ENCODE results near the gene DNAH17. TPM values are rescaled to one million over a fixed set of nuclear protein-coding genes. Genes with fewer than 3 reads are reported as not detected.

Gene DNAH17
- total RNA-seq, 3 donors from 2014 or later (not counting 1 experiment from before 2014, with no cell fraction given): 0.16 to 0.25 (median 0.24) TPM

- Mint-ChIP-seq H3K27ac (no peak overlapping the region), H3K27me3 (ENCODE audit: low read depth in 2 of 2) (no peaks in the 10 kb centered on the region), H3K9me3 (no peaks in the 10 kb centered on the region), H3K36me3 (no peaks in the 10 kb centered on the region), H3K4me1 (peaks cover under 1 to 6% of the 10 kb centered on the region in 2 donors), H3K4me3 (no peak overlapping the region)
- Histone ChIP-seq H3K4me1 (ENCODE audit: control insufficient read depth, insufficient read depth, low read length) (peaks cover 2% of the 10 kb centered on the region), H3K9me3 (ENCODE audit: control insufficient read depth, insufficient read depth, low read length) (no peaks in the 10 kb centered on the region), H3K27ac (ENCODE audit: low read length) (no peak overlapping the region), H3K36me3 (ENCODE audit: control insufficient read depth, insufficient read depth, low read length) (no peaks in the 10 kb centered on the region), H3K27me3 (ENCODE audit: control insufficient read depth, insufficient read depth, low read length) (no peaks in the 10 kb centered on the region), H3K4me3 (ENCODE audit: low read length) (no peak overlapping the region)
- intact Hi-C loops (cut with micrococcal nuclease): no loop called here
- no peak for DNase-seq
- ATAC-seq: no peak
- 93% methylated on average over 29 of the region's 29 CpGs for WGBS (ENCODE audit: insufficient coverage)
- TF ChIP-seq CTCF (IDR thresholded peaks at IDR 0.05): no peak
Observed at GRCh38 chr17:78529871-78530670, 47.1 kb downstream of the DNAH17 start.

GRCh38 chr17:78529251-78529650 lies 47.9 kb downstream of the DNAH17 start:
- no peaks in the 10 kb centered on the region for H3K4me1 ChIP-seq (ENCODE audit: control insufficient read depth, insufficient read depth, low read length)
- H3K4me3 Mint-ChIP-seq: no peak overlapping the region
- no peaks in the 10 kb centered on the region for H3K9me3 ChIP-seq (ENCODE audit: control insufficient read depth, insufficient read depth, low read length)
- H3K27me3 Mint-ChIP-seq (ENCODE audit: low read depth in 2 of 2): no peaks in the 10 kb centered on the region
- no peak overlapping the region for H3K27ac Mint-ChIP-seq
- no peak overlapping the region for H3K4me3 ChIP-seq (ENCODE audit: low read length)
- WGBS (ENCODE audit: insufficient coverage): 83% methylated on average over 11 of the region's 11 CpGs
- TF ChIP-seq CTCF (IDR thresholded peaks at IDR 0.05): no peak
- H3K9me3 Mint-ChIP-seq: no peaks in the 10 kb centered on the region
- ATAC-seq (no peak), DNase-seq (no peak)
- intact Hi-C loops (cut with micrococcal nuclease): no loop called here
- H3K27me3 ChIP-seq (ENCODE audit: control insufficient read depth, insufficient read depth, low read length): no peaks in the 10 kb centered on the region
- peaks cover 0 to 5% of the 10 kb centered on the region in 2 donors for H3K4me1 Mint-ChIP-seq
- no peaks in the 10 kb centered on the region for H3K36me3 Mint-ChIP-seq
- H3K36me3 ChIP-seq (ENCODE audit: control insufficient read depth, insufficient read depth, low read length): no peaks in the 10 kb centered on the region
- no peak overlapping the region for H3K27ac ChIP-seq (ENCODE audit: low read length)

- DNase-seq: no peak
- Histone ChIP-seq H3K27ac (ENCODE audit: low read length) (no peak overlapping the region), H3K4me1 (ENCODE audit: control insufficient read depth, insufficient read depth, low read length) (no peaks in the 10 kb centered on the region), H3K36me3 (ENCODE audit: control insufficient read depth, insufficient read depth, low read length) (no peaks in the 10 kb centered on the region), H3K4me3 (ENCODE audit: low read length) (no peak overlapping the region), H3K27me3 (ENCODE audit: control insufficient read depth, insufficient read depth, low read length) (no peaks in the 10 kb centered on the region), H3K9me3 (ENCODE audit: control insufficient read depth, insufficient read depth, low read length) (no peaks in the 10 kb centered on the region)
- intact Hi-C loops (cut with micrococcal nuclease): no loop called here
- Mint-ChIP-seq H3K36me3 (no peaks in the 10 kb centered on the region), H3K4me3 (no peak overlapping the region), H3K9me3 (no peaks in the 10 kb centered on the region), H3K4me1 (peaks cover 0 to 5% of the 10 kb centered on the region in 2 donors), H3K27ac (no peak overlapping the region), H3K27me3 (ENCODE audit: low read depth in 2 of 2) (no peaks in the 10 kb centered on the region)
- ATAC-seq: no peak
- no peak for TF ChIP-seq CTCF (IDR thresholded peaks at IDR 0.05)
- WGBS (ENCODE audit: insufficient coverage): 61% methylated on average over 9 of the region's 10 CpGs
Observed at GRCh38 chr17:78528541-78528940, 48.7 kb downstream of the DNAH17 start.

- Histone ChIP-seq H3K27ac (ENCODE audit: low read length) (no peak overlapping the region), H3K4me1 (ENCODE audit: control insufficient read depth, insufficient read depth, low read length) (no peaks in the 10 kb centered on the region), H3K27me3 (ENCODE audit: control insufficient read depth, insufficient read depth, low read length) (no peaks in the 10 kb centered on the region), H3K4me3 (ENCODE audit: low read length) (no peak overlapping the region), H3K9me3 (ENCODE audit: control insufficient read depth, insufficient read depth, low read length) (no peaks in the 10 kb centered on the region), H3K36me3 (ENCODE audit: control insufficient read depth, insufficient read depth, low read length) (no peaks in the 10 kb centered on the region)
- 88% methylated on average over 4 of the region's 4 CpGs for WGBS (ENCODE audit: insufficient coverage)
- Mint-ChIP-seq H3K27ac (no peak overlapping the region), H3K4me3 (no peak overlapping the region), H3K36me3 (no peaks in the 10 kb centered on the region), H3K27me3 (ENCODE audit: low read depth in 2 of 2) (no peaks in the 10 kb centered on the region), H3K4me1 (peaks cover 0 to 5% of the 10 kb centered on the region in 2 donors), H3K9me3 (no peaks in the 10 kb centered on the region)
- intact Hi-C loops (cut with micrococcal nuclease): no loop called here
- no peak for ATAC-seq
- no peak for DNase-seq
- no peak for TF ChIP-seq CTCF (IDR thresholded peaks at IDR 0.05)
Observed at GRCh38 chr17:78527345-78527744, 49.9 kb downstream of the DNAH17 start.
